Fibroblast of lung (primary cell): ENCODE measurements around the gene DRICH1. TPM values are rescaled to one million over a fixed set of nuclear protein-coding genes. Genes with fewer than 3 reads are reported as not detected.

Experiments used
- DNase-seq, 2 donors: peaks; one replicate each; pipeline versions ENCODE4 v3.0.0 to v3.0.0-alpha.2; 2010; ENCODE audit warnings: low read depth in 2 of 2
- H2AFZ ChIP-seq: 2 replicates; pipeline ENCODE4 v1.5.1; 2012; ENCODE audit warnings: low read length, control low read depth, inconsistent platforms
- H3K27ac ChIP-seq: 2 replicates; pipeline ENCODE4 v1.5.1; 2011; ENCODE audit warnings: low read length, control low read depth; ENCODE audit not compliant: insufficient read depth
- H3K27me3 ChIP-seq: 2 replicates; pipeline ENCODE4 v1.5.1; 2011; ENCODE audit warnings: mild to moderate bottlenecking, low read length; ENCODE audit not compliant: control insufficient read depth, insufficient read depth
- H3K36me3 ChIP-seq: 2 replicates; pipeline ENCODE4 v1.5.1; 2011; ENCODE audit warnings: low read length; ENCODE audit not compliant: control insufficient read depth, insufficient read depth
- H3K4me1 ChIP-seq: 2 replicates; pipeline ENCODE4 v1.5.1; 2011; ENCODE audit warnings: low read length; ENCODE audit not compliant: control insufficient read depth, insufficient read depth; ENCODE audit errors: extremely low read depth
- H3K4me2 ChIP-seq: 2 replicates; pipeline ENCODE4 v1.5.1; 2011; ENCODE audit warnings: low read length, control low read depth; ENCODE audit not compliant: insufficient read depth; ENCODE audit errors: extremely low read depth
- H3K4me3 ChIP-seq, 4 experiments: fragments of 200-600 bp in 1 of 4; sonication (generic) in 1 of 4; replicated peaks in 1 of 4; 2 replicates each; pipeline ENCODE4 v1.5.1; 2011 to 2016; ENCODE audit warnings: low read length in 4 of 4, low read depth in 3 of 4, mild to moderate bottlenecking in 3 of 4, control low read depth in 2 of 4, inconsistent platforms in 1 of 4, mixed read lengths in 1 of 4; ENCODE audit not compliant: insufficient read depth in 1 of 4; ENCODE audit errors: control extremely low read depth in 1 of 4
- H3K79me2 ChIP-seq: 2 replicates; pipeline ENCODE4 v1.5.1; 2012; ENCODE audit warnings: mild to moderate bottlenecking, low read length, inconsistent platforms; ENCODE audit not compliant: control insufficient read depth, insufficient read depth
- H3K9ac ChIP-seq: 2 replicates; pipeline ENCODE4 v1.5.1; 2011; ENCODE audit warnings: mild to moderate bottlenecking, low read length, control low read depth; ENCODE audit not compliant: insufficient read depth
- H3K9me3 ChIP-seq: 2 replicates; pipeline ENCODE4 v1.5.1; 2012; ENCODE audit warnings: low read depth, low read length; ENCODE audit not compliant: control insufficient read depth, insufficient read depth
- H4K20me1 ChIP-seq: 2 replicates; pipeline ENCODE4 v1.5.1; 2011; ENCODE audit warnings: low read length; ENCODE audit not compliant: control insufficient read depth, insufficient read depth; ENCODE audit errors: extremely low read depth
- CTCF ChIP-seq, 2 donors: IDR thresholded peaks in 1 of 2; conservative IDR thresholded peaks in 1 of 2; 1 replicate in 1 of 2; 2 replicates in 1 of 2; pipeline ENCODE4 v1.5.1; 2011 to 2012; ENCODE audit warnings: low read length in 2 of 2, control low read depth in 1 of 2, inconsistent platforms in 1 of 2, low read depth in 1 of 2, mild to moderate bottlenecking in 1 of 2
- EZH2 ChIP-seq: IDR thresholded peaks from 2 replicates; pipeline ENCODE4 v1.5.1; 2012; ENCODE audit warnings: low read length, control low read depth, mild to moderate bottlenecking; ENCODE audit errors: missing control alignments
- polyA plus RNA-seq, 2 donors: library from polyadenylated mRNA; depleted of rRNA in 1 of 2; stranded (reverse) in 1 of 2; unstranded in 1 of 2; fragments of >200 nt; gene quantifications; 2 replicates each; pipeline ENCODE4 v1.2.1, GENCODE V29; 2011 to 2012; ENCODE audit warnings: missing spikeins in 1 of 2
- total RNA-seq: library from RNA; depleted of rRNA; stranded (reverse); fragments of >200 nt; gene quantifications from 2 replicates; pipeline ENCODE4 v1.2.1, GENCODE V29; 2014

Gene DRICH1
- total and polyA plus RNA-seq, 2 donors (not counting 1 experiment from before 2014, with no cell fraction given) = not detected

GRCh38 chr22:23609983-23610781, 21.9 kb downstream of the DRICH1 start:
- no peak for DNase-seq
- Histone ChIP-seq H3K27me3 (no peaks in the 10 kb centered on the region), H3K4me3 (no peak overlapping the region), H3K4me1 (no peaks in the 10 kb centered on the region), H4K20me1 (no peaks in the 10 kb centered on the region), H3K79me2 (no peaks in the 10 kb centered on the region), H2AFZ (no peak overlapping the region), H3K9me3 (no peaks in the 10 kb centered on the region), H3K9ac (no peak overlapping the region), H3K27ac (no peak overlapping the region), H3K4me2 (no peak overlapping the region), H3K36me3 (no peaks in the 10 kb centered on the region)
- TF ChIP-seq CTCF (conservative IDR thresholded peaks at IDR 0.05 in 1 of 2, IDR thresholded peaks at IDR 0.05 in 1 of 2; ENCODE audit: low read depth in 1 of 2, low read length in 2 of 2) = no peak
- TF ChIP-seq EZH2 = no peak

- peak; percentile 10 to 20 for DNase-seq
- Histone ChIP-seq H3K9ac (no peak overlapping the region), H3K4me3 (no peak overlapping the region), H2AFZ (no peak overlapping the region), H3K79me2 (no peaks in the 10 kb centered on the region), H3K4me1 (no peaks in the 10 kb centered on the region), H3K9me3 (no peaks in the 10 kb centered on the region), H4K20me1 (no peaks in the 10 kb centered on the region), H3K36me3 (no peaks in the 10 kb centered on the region), H3K27me3 (no peaks in the 10 kb centered on the region), H3K27ac (no peak overlapping the region), H3K4me2 (no peak overlapping the region)
- no peak for TF ChIP-seq CTCF (conservative IDR thresholded peaks at IDR 0.05 in 1 of 2, IDR thresholded peaks at IDR 0.05 in 1 of 2; ENCODE audit: low read depth in 1 of 2, low read length in 2 of 2)
Observed at GRCh38 chr22:23608583-23608982, 23.5 kb downstream of the DRICH1 start.

- H3K4me3 ChIP-seq = no peak overlapping the region
- H2AFZ ChIP-seq = no peak overlapping the region
- TF ChIP-seq CTCF (conservative IDR thresholded peaks at IDR 0.05 in 1 of 2, IDR thresholded peaks at IDR 0.05 in 1 of 2; ENCODE audit: low read depth in 1 of 2, low read length in 2 of 2) = no peak
- H3K4me1 ChIP-seq = no peaks in the 10 kb centered on the region
- no peaks in the 10 kb centered on the region for H3K36me3 ChIP-seq
- H3K9ac ChIP-seq = no peak overlapping the region
- no peaks in the 10 kb centered on the region for H3K27me3 ChIP-seq
- no peaks in the 10 kb centered on the region for H4K20me1 ChIP-seq
- DNase-seq = no peak
- no peak overlapping the region for H3K27ac ChIP-seq
- H3K79me2 ChIP-seq = no peaks in the 10 kb centered on the region
- no peak overlapping the region for H3K4me2 ChIP-seq
- H3K9me3 ChIP-seq = no peaks in the 10 kb centered on the region
Observed at GRCh38 chr22:23606204-23607131, 25.7 kb downstream of the DRICH1 start.
